ENCODE measurements around the gene PIK3R3. TPM values are rescaled to one million over a fixed set of nuclear protein-coding genes. Genes with fewer than 3 reads are reported as not detected.

The PIK3R3 gene
- total RNA-seq, 1 donor from 2014 or later = 38.1 TPM

- Mint-ChIP-seq H3K4me3 (ENCODE audit: unreplicated experiment) (no peak overlapping the region), H3K36me3 (ENCODE audit: low read depth, unreplicated experiment) (peaks cover 3% of the 10 kb centered on the region), H3K9me3 (ENCODE audit: unreplicated experiment) (no peaks in the 10 kb centered on the region), H3K27ac (ENCODE audit: unreplicated experiment) (no peak overlapping the region), H3K4me1 (ENCODE audit: unreplicated experiment) (peaks cover 9% of the 10 kb centered on the region), H3K27me3 (ENCODE audit: unreplicated experiment) (peaks cover 2% of the 10 kb centered on the region)
- no peak for DNase-seq (ENCODE audit: low spot score)
- TF ChIP-seq, protein P1, sequence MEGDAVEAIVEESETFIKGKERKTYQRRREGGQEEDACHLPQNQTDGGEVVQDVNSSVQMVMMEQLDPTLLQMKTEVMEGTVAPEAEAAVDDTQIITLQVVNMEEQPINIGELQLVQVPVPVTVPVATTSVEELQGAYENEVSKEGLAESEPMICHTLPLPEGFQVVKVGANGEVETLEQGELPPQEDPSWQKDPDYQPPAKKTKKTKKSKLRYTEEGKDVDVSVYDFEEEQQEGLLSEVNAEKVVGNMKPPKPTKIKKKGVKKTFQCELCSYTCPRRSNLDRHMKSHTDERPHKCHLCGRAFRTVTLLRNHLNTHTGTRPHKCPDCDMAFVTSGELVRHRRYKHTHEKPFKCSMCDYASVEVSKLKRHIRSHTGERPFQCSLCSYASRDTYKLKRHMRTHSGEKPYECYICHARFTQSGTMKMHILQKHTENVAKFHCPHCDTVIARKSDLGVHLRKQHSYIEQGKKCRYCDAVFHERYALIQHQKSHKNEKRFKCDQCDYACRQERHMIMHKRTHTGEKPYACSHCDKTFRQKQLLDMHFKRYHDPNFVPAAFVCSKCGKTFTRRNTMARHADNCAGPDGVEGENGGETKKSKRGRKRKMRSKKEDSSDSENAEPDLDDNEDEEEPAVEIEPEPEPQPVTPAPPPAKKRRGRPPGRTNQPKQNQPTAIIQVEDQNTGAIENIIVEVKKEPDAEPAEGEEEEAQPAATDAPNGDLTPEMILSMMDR (IDR thresholded peaks at IDR 0.05; ENCODE audit: unreplicated experiment) = no peak
Observed at GRCh38 chr1:46086576-46086975, 45.9 kb downstream of the PIK3R3 start.

GRCh38 chr1:46084553-46085451, 47.6 kb downstream of the PIK3R3 start:
- Mint-ChIP-seq H3K4me1 (ENCODE audit: unreplicated experiment) (peaks cover 15% of the 10 kb centered on the region), H3K27me3 (ENCODE audit: unreplicated experiment) (peaks cover under 1% of the 10 kb centered on the region), H3K36me3 (ENCODE audit: low read depth, unreplicated experiment) (peaks cover 3% of the 10 kb centered on the region), H3K4me3 (ENCODE audit: unreplicated experiment) (no peak overlapping the region), H3K9me3 (ENCODE audit: unreplicated experiment) (no peaks in the 10 kb centered on the region), H3K27ac (ENCODE audit: unreplicated experiment) (no peak overlapping the region)
- DNase-seq (ENCODE audit: low spot score) = no peak
- TF ChIP-seq, protein P1 (IDR thresholded peaks at IDR 0.05; ENCODE audit: unreplicated experiment) = no peak

DNA sequence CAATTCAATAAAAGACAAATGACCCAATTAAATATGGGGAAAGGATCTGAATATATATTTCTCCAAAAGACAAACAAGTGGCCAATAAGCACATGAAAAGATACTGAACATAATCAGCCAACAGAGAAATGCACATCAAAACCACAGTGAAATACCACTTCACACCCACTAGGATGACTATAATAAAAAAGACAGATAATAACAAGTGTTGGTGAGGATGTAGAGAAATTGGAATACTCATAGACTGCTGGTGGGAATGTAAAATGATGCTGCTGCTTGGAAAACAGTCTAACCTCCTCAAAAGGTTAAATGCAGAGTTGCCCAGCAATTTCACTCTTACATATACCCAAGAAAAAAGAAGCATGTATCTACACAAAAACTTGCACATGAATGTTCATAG, 48.9 kb downstream of the PIK3R3 start:
- no peaks in the 10 kb centered on the region for H3K27me3 Mint-ChIP-seq (ENCODE audit: unreplicated experiment)
- H3K4me1 Mint-ChIP-seq (ENCODE audit: unreplicated experiment) = peaks cover 12% of the 10 kb centered on the region
- H3K27ac Mint-ChIP-seq (ENCODE audit: unreplicated experiment) = no peak overlapping the region

DNA sequence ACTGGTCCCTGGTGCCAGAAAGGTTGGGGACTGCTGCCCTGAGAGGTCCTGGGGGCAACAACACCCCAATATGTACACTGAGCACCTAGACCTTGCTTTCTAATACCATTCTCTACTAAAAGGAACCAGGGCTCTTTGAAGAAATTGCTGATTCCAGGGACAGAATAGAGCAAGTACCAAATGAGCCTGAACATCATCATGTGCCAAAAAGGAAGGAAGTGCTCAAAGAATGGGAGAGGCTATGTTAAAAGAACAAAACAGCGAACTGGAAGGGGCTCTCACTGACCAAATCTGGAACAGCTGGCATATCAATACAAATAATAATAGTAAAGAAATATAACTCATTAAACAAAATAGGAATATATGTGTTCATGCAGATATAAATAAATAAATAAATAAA, 50.8 kb downstream of the PIK3R3 start:
- Mint-ChIP-seq H3K4me3 (ENCODE audit: unreplicated experiment) (no peak overlapping the region), H3K4me1 (ENCODE audit: unreplicated experiment) (peaks cover 12% of the 10 kb centered on the region), H3K9me3 (ENCODE audit: unreplicated experiment) (no peaks in the 10 kb centered on the region), H3K27ac (ENCODE audit: unreplicated experiment) (no peak overlapping the region), H3K27me3 (ENCODE audit: unreplicated experiment) (no peaks in the 10 kb centered on the region), H3K36me3 (ENCODE audit: low read depth, unreplicated experiment) (no peaks in the 10 kb centered on the region)
- DNase-seq (ENCODE audit: low spot score) = no peak
- TF ChIP-seq, protein P1 (IDR thresholded peaks at IDR 0.05; ENCODE audit: unreplicated experiment) = no peak

More for the DNA sequence above, 48.9 kb downstream of the PIK3R3 start:
- no peaks in the 10 kb centered on the region for H3K36me3 Mint-ChIP-seq (ENCODE audit: low read depth, unreplicated experiment)
- TF ChIP-seq, protein P1 (IDR thresholded peaks at IDR 0.05; ENCODE audit: unreplicated experiment) = no peak
- no peak for DNase-seq (ENCODE audit: low spot score)
- H3K9me3 Mint-ChIP-seq (ENCODE audit: unreplicated experiment) = no peaks in the 10 kb centered on the region
- H3K4me3 Mint-ChIP-seq (ENCODE audit: unreplicated experiment) = no peak overlapping the region

- no peak overlapping the region for H3K4me3 Mint-ChIP-seq (ENCODE audit: unreplicated experiment)
- peaks cover 12% of the 10 kb centered on the region for H3K4me1 Mint-ChIP-seq (ENCODE audit: unreplicated experiment)
- no peaks in the 10 kb centered on the region for H3K9me3 Mint-ChIP-seq (ENCODE audit: unreplicated experiment)
- no peak overlapping the region for H3K27ac Mint-ChIP-seq (ENCODE audit: unreplicated experiment)
- H3K27me3 Mint-ChIP-seq (ENCODE audit: unreplicated experiment) = no peaks in the 10 kb centered on the region
- TF ChIP-seq, protein P1 (IDR thresholded peaks at IDR 0.05; ENCODE audit: unreplicated experiment) = no peak
- no peak for DNase-seq (ENCODE audit: low spot score)
- no peaks in the 10 kb centered on the region for H3K36me3 Mint-ChIP-seq (ENCODE audit: low read depth, unreplicated experiment)
Observed at GRCh38 chr1:46081206-46081605, 51.2 kb downstream of the PIK3R3 start.

All from endothelial cell (in vitro differentiated cells).